Measurements from ENCODE around the gene PLXNB2. TPM values are rescaled to one million over a fixed set of nuclear protein-coding genes. Genes with fewer than 3 reads are reported as not detected.
"Not testable (repeated sequence)": the region's sequence is repeated elsewhere in the genome, so short reads cannot be mapped to it uniquely, and the experiment has no call there.

Gene PLXNB2
- total RNA-seq, 1 donor from 2014 or later: 20.6 TPM

DNA sequence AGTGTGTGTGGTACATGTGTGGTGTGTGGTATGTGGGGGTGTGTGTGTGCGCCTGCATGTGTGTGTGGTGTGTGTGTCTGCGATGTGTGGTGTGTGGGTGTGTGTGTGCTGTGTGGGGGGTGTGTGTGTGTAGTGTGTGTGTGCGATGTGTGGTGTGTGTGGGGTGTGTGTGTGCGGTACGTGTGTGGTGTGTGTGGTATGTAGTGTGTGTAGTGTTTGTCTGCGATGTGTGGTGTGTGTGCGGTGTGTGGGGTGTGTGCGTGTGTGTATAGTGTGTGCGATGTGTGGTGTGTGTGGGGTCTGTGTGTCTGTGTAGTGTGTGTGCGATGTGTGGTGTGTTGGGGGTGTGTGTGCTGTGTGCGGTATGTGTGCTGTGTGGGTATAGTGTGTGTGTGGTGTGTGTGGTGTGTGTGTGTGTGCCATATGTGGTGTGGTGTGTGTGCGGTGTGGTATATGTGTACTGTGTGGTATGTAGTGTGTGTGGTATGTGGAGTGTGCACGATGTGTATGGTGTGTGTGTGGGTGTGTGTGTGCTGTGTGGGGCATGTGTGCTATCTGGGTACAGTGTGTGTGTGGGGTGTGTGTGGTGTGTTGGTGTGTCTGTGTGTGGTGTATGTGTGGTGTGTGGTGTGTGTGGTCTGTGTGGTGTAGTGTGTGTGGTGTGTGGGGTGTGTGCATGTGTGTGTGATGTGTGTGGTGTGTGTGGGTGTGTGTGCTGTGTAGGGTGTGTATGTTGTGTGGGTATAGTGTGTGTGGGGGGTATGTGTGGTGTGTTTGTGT is 30.0 kb upstream of the PLXNB2 start:
- Mint-ChIP-seq H3K27ac (no peak overlapping the region), H3K9me3 (no peaks in the 10 kb centered on the region), H3K4me3 (no peak overlapping the region), H3K36me3 (ENCODE audit: low read depth) (no peaks in the 10 kb centered on the region), H3K27me3 (no peaks in the 10 kb centered on the region), H3K4me1 (peaks cover 24% of the 10 kb centered on the region)
- ChIA-PET POLR2A (no interaction called here), CTCF (no interaction called here)
- no peak for ATAC-seq (ENCODE audit: low read depth)
- TF ChIP-seq, protein P1, sequence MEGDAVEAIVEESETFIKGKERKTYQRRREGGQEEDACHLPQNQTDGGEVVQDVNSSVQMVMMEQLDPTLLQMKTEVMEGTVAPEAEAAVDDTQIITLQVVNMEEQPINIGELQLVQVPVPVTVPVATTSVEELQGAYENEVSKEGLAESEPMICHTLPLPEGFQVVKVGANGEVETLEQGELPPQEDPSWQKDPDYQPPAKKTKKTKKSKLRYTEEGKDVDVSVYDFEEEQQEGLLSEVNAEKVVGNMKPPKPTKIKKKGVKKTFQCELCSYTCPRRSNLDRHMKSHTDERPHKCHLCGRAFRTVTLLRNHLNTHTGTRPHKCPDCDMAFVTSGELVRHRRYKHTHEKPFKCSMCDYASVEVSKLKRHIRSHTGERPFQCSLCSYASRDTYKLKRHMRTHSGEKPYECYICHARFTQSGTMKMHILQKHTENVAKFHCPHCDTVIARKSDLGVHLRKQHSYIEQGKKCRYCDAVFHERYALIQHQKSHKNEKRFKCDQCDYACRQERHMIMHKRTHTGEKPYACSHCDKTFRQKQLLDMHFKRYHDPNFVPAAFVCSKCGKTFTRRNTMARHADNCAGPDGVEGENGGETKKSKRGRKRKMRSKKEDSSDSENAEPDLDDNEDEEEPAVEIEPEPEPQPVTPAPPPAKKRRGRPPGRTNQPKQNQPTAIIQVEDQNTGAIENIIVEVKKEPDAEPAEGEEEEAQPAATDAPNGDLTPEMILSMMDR (IDR thresholded peaks at IDR 0.05): no peak
- intact Hi-C loops (cut with micrococcal nuclease): no loop called here
- no peak for DNase-seq

DNA sequence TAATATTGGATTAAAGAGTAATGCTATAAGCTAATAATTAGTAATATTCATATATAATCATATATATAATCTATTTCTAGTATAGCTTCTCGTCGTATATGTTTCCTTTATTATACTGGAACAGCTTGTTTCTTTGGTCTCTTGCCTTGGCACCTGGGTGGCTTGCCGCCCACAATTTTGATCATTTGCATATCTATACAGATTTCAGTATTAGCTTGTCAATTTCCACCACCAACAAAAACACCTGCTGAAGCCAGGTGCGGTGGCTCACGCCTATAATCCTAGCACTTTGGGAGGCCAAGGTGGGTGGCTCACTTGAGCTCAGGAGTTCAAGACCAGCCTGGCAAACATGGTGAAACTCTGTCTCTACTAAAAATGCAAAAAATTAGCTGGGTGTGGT is 27.0 kb upstream of the PLXNB2 start:
- H3K36me3 Mint-ChIP-seq (ENCODE audit: low read depth); H3K27me3 Mint-ChIP-seq; DNase-seq; H3K4me3 Mint-ChIP-seq; intact Hi-C loops (cut with micrococcal nuclease); H3K9me3 Mint-ChIP-seq; H3K27ac Mint-ChIP-seq: not testable (repeated sequence)
- ATAC-seq (ENCODE audit: low read depth): peak; percentile 29
- H3K4me1 Mint-ChIP-seq: peaks cover 19% of the 10 kb centered on the region
- CTCF ChIA-PET: interaction anchor here (0.9 to 2.8 kb wide), 3 partner anchors 58 to 93 kb away, joined by 3 to 13 read pairs (median 3); no protein-coding TSS in a partner anchor
- POLR2A ChIA-PET: interaction anchor here (0.7 to 1.9 kb wide), 5 partner anchors 10 to 135 kb away, joined by 3 to 8 read pairs (median 3); partner anchors contain the start of gene HDAC10

DNA sequence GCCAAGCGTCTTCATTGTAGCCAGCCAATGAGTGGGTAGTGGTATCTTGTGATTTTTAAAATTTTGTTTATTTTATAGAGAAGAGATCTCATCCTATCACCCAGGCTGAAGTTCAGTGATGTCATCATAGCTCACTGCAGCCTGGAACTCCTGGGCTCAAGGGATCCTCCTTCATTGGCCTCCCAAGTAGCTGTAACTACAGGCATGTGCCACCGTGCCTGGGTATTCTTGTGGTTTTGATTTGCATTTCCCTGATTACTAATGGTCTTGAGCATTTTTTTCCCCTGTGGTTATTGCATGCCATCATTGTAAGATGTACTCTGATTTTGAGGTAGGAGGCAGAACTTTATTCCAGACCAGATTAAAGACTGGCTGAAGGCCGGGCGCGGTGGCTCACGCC is 21.8 kb upstream of the PLXNB2 start:
- Mint-ChIP-seq H3K27ac (no peak overlapping the region), H3K4me1 (peaks cover 29% of the 10 kb centered on the region), H3K9me3 (no peaks in the 10 kb centered on the region), H3K4me3 (no peak overlapping the region), H3K36me3 (ENCODE audit: low read depth) (no peaks in the 10 kb centered on the region), H3K27me3 (peaks cover 3% of the 10 kb centered on the region)
- POLR2A ChIA-PET: interaction anchor here (1.0 to 2.2 kb wide), 2 partner anchors 78 to 196 kb away, joined by 3 to 5 read pairs; partner anchors contain the start of genes HDAC10 and SCO2
- DNase-seq: no peak
- no peak for ATAC-seq (ENCODE audit: low read depth)
- TF ChIP-seq, protein P1 (IDR thresholded peaks at IDR 0.05): no peak
- CTCF ChIA-PET: interaction anchor here (0.6 to 3.5 kb wide), 6 partner anchors 53 to 292 kb away, joined by 3 to 28 read pairs (median 4); no protein-coding TSS in a partner anchor
- intact Hi-C loops (cut with micrococcal nuclease): no loop called here

DNA sequence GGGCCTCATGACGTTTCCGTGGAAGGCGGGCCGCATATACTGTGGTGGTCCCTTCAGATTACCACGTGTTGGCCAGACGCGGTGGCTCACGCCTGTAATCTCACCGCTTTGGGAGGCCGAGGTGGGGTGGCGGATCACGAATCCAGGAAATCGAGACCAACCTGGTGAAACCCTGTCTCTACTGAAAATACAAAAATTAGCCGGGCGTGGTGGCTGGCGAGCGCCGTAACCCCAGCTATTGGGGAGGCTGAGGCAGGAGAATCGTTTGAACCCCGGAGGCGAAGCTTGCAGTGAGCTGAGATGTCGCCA is 20.2 kb upstream of the PLXNB2 start:
- Mint-ChIP-seq H3K4me3 (peak overlapping the region; percentile 86), H3K4me1 (peaks cover 20% of the 10 kb centered on the region), H3K36me3 (ENCODE audit: low read depth) (no peaks in the 10 kb centered on the region), H3K27me3 (peaks cover 3% of the 10 kb centered on the region), H3K9me3 (no peaks in the 10 kb centered on the region), H3K27ac (peak overlapping the region; percentile 76)
- CTCF ChIA-PET: interaction anchor here (0.8 to 3.5 kb wide), 10 partner anchors 13 to 170 kb away, joined by 3 to 28 read pairs (median 8); partner anchors contain the start of gene HDAC10
- POLR2A ChIA-PET: interaction anchor here (0.9 to 3.0 kb wide), 9 partner anchors 13 to 198 kb away, joined by 3 to 23 read pairs (median 5); partner anchors contain the start of genes LMF2, NCAPH2, PLXNB2 and SCO2
- intact Hi-C loops (cut with micrococcal nuclease): loop anchor here (1.0 to 2.0 kb wide), 7 partner anchors 13 to 293 kb away; no protein-coding TSS in a partner anchor
- no peak for DNase-seq
- no peak for ATAC-seq (ENCODE audit: low read depth)
- TF ChIP-seq, protein P1 (IDR thresholded peaks at IDR 0.05): no peak

DNA sequence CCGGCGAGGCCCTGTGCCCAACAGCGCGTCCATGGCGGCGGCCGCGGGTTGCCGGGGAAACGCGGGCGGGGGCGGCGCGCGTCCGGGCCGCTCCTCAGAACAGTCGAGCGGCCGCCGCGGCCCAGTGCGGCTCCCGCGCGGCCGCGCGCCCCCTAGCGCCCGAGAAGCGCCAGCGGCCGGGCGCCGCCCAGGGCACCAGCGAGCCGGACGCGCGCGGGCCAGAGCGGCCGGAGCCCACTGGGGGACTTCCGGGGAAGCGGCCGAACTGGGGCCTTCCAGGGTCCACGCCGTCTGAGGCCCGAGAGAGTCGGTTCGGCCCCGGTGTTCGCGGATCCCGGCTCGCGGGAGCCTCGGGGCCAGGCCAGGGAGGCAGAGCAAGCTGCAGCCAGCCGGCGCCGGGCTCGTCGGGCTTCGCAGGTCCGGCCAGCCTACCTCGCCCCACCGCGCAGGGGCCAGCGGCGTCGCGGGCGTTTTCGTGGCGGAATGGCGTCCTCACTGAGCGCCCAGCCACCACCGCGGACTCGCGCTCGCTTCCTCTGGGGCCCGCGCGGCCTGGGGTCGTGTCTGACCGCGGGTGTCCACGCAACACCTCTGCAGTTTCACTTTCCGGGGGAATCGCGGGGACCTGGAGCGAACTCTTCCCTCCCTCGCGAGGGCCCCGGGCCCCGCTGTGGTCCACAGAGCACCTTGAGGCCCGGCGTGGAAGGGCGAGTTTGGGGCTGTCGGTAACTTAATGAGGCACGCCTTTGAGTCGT is 19.7 kb upstream of the PLXNB2 start, which contains the start of gene DENND6B:
Gene DENND6B (minus strand): TSS at position 57 of the 755 bp plus-strand sequence. CDS start 24 bp downstream, at position 33.
- H3K27me3 Mint-ChIP-seq: peaks cover 3% of the 10 kb centered on the region

More for the DNA sequence above, 19.7 kb upstream of the PLXNB2 start, which contains the start of gene DENND6B:
- H3K9me3 Mint-ChIP-seq: no peaks in the 10 kb centered on the region
- intact Hi-C loops (cut with micrococcal nuclease): loop anchor here (1.0 to 2.0 kb wide), 7 partner anchors 13 to 294 kb away; no protein-coding TSS in a partner anchor
- ChIA-PET CTCF (interaction anchor here (0.8 to 3.5 kb wide), 11 partner anchors 12 to 85 kb away, joined by 3 to 28 read pairs (median 5); partner anchors contain the start of genes HDAC10 and PLXNB2), POLR2A (interaction anchor here (0.9 to 3.0 kb wide), 10 partner anchors 12 to 198 kb away, joined by 3 to 23 read pairs (median 6); partner anchors contain the start of genes LMF2, NCAPH2, PLXNB2 and SCO2)
- H3K27ac Mint-ChIP-seq: peak within 1 kb of the TSS; percentile 76
- peak; percentile 82 for DNase-seq
- TF ChIP-seq, protein P1 (IDR thresholded peaks at IDR 0.05): no peak
- peak within 1 kb of the TSS; percentile 86 for H3K4me3 Mint-ChIP-seq
- ATAC-seq (ENCODE audit: low read depth): peak; percentile 92
- H3K4me1 Mint-ChIP-seq: peaks cover 20% of the 10 kb centered on the region
- no peaks in the 10 kb centered on the region for H3K36me3 Mint-ChIP-seq (ENCODE audit: low read depth)

Data from activated B cell treated with CpG ODN at 0.5 μM for 24 hours (primary cell).